ENCODE measurements around the gene MALT1. TPM values are rescaled to one million over a fixed set of nuclear protein-coding genes. Genes with fewer than 3 reads are reported as not detected.
A peak's percentile ranks its signal among the peaks of the same experiment; 100 is the strongest.
"Not testable (repeated sequence)": the region's sequence is repeated elsewhere in the genome, so short reads cannot be mapped to it uniquely, and the experiment has no call there.

MALT1 gene
- total RNA-seq, 2 experiments from 2014 or later: 82.3 to 84.5 TPM

DNA sequence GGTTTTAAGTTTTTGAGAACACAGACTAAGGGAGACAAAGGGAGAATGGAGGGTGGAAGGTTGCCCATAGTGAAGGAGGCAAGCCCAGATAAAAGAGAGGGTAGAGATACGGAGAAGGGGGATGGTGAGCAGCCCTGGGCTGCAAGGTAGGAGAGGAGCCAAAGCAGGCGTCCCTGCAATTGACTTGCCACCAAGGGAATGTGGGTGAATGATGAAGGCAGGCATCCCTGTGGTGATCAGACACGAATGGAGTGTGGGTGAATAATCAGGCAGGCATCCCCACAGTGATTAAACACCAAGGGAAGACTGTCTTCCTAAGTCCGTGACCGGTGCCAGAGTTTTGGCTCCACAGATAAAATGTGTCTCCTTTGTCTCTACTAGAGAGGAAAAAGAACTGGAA is 25.9 kb upstream of the MALT1 start:
- Histone ChIP-seq H3K36me3 (ENCODE audit: insufficient read depth, low read length) (no peaks in the 10 kb centered on the region), H3K27me3 (ENCODE audit: control insufficient read depth in 1 of 2, insufficient read depth in 2 of 2, low read length in 2 of 2) (no peaks in the 10 kb centered on the region), H3K27ac (ENCODE audit: low read depth in 1 of 2, low read length in 2 of 2) (no peak overlapping the region), H3K4me1 (ENCODE audit: insufficient read depth, low read length) (peaks cover 10% of the 10 kb centered on the region), H3K9me3 (ENCODE audit: control insufficient read depth in 1 of 2, insufficient read depth in 1 of 2, low read length in 2 of 2) (peaks cover 6 to 12% of the 10 kb centered on the region in 2 experiments), H3K4me3 (ENCODE audit: low read length) (no peak overlapping the region)
- Mint-ChIP-seq H3K9me3 (no peaks in the 10 kb centered on the region), H3K4me1 (ENCODE audit: low read depth) (peaks cover 20% of the 10 kb centered on the region), H3K36me3 (ENCODE audit: low read depth) (no peaks in the 10 kb centered on the region), H3K4me3 (no peak overlapping the region), H3K27me3 (no peaks in the 10 kb centered on the region), H3K27ac (no peak overlapping the region)
- TF ChIP-seq, protein P1, sequence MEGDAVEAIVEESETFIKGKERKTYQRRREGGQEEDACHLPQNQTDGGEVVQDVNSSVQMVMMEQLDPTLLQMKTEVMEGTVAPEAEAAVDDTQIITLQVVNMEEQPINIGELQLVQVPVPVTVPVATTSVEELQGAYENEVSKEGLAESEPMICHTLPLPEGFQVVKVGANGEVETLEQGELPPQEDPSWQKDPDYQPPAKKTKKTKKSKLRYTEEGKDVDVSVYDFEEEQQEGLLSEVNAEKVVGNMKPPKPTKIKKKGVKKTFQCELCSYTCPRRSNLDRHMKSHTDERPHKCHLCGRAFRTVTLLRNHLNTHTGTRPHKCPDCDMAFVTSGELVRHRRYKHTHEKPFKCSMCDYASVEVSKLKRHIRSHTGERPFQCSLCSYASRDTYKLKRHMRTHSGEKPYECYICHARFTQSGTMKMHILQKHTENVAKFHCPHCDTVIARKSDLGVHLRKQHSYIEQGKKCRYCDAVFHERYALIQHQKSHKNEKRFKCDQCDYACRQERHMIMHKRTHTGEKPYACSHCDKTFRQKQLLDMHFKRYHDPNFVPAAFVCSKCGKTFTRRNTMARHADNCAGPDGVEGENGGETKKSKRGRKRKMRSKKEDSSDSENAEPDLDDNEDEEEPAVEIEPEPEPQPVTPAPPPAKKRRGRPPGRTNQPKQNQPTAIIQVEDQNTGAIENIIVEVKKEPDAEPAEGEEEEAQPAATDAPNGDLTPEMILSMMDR (IDR thresholded peaks at IDR 0.05): no peak
- ATAC-seq (ENCODE audit: poor library complexity) (no peak), DNase-seq (no peak)
- POLR2A ChIA-PET: no interaction called here
- CTCF ChIA-PET: no interaction called here
- intact Hi-C loops (cut with DNase I, micrococcal nuclease): no loop called here

DNA sequence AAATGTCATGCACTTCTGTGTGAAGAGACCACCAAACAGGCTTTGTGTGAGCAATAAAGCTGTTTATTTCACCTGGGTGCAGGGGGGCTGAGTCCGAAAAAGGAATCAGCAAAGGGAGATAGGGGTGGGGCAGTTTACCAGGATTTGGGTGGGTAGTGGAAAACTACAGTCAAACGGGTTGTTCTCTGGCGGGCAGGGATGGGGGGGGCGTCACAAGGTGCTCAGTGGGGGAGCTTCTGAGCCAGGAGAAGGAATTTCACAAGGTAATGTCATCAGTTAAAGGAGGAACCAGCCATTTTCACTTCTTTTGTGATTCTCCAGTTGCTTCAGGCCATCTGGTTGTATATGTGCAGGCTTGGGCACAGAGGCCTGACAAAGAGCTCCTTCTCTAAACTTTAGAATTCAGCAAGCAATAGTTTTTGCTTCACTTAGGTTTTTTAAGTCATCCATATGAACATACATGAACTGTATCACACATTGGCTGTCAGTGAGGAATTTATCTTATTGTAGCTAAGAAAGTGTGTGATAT is 24.9 kb upstream of the MALT1 start:
- POLR2A ChIA-PET: interaction anchor here (0.5 to 2.1 kb wide), 3 partner anchors 11 to 25 kb away, joined by 3 to 10 read pairs (median 9); partner anchors contain the start of gene MALT1

DNA sequence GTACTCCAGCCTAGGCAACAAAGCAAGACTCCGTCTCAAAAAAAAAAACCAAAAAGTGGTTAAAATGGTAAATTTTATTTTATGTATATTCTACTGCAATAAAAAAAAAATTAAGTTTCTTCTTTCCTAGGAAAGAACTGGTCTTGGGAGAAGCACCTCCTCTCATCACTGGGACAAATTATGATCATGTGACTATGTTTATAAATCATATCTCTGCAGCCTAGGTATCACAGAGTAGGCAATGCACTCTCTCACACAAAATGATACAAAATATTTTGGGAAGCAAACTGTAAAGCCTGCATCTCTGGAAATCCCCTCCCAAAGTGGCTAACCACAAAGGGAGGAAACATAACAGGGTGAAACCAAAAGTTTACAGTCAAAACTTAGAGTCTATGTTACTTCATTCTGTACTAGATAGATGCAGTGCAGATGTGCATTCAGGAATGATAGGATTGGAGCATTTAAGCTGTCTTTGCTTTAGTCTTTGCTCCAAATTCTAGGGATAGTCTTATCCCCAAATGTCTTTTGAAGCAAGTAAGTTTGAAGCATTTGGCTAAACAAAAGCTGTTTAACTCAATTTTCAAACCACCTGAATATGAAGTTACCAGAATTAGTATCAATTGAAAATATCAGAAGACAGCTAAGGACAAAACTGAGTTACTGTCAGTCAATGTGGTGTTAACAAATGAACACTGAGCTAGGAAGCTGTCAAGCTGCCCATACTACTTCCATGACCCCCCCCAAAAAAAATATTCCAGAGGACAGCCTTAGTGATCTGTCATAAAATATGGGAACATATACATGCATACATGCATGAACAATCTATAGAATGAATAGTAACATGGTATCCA is 21.1 kb upstream of the MALT1 start:
- peaks cover 7% of the 10 kb centered on the region for H3K9me3 Mint-ChIP-seq
- no peaks in the 10 kb centered on the region for H3K36me3 ChIP-seq (ENCODE audit: insufficient read depth, low read length)
- H3K4me3 ChIP-seq (ENCODE audit: low read length): peak overlapping the region; percentile 9
- H3K27me3 Mint-ChIP-seq: no peaks in the 10 kb centered on the region
- DNase-seq: peak in 3 of 14 experiments; percentile 74 to 78 (median 76)
- CTCF ChIA-PET: no interaction called here
- peaks cover 18% of the 10 kb centered on the region for H3K4me1 ChIP-seq (ENCODE audit: insufficient read depth, low read length)
- H3K4me3 Mint-ChIP-seq: peak overlapping the region; percentile 3
- intact Hi-C loops (cut with DNase I, micrococcal nuclease): no loop called here
- peak overlapping the region in 1 of 2 donors; percentile 50 for H3K27ac ChIP-seq (ENCODE audit: low read depth in 1 of 2, low read length in 2 of 2)
- POLR2A ChIA-PET: interaction anchor here (0.8 to 1.4 kb wide), 5 partner anchors 9 to 38 kb away, joined by 3 to 6 read pairs (median 3); partner anchors contain the start of gene MALT1
- H3K27ac Mint-ChIP-seq: peak overlapping the region; percentile 37
- H3K4me1 Mint-ChIP-seq (ENCODE audit: low read depth): peaks cover 64% of the 10 kb centered on the region
- TF ChIP-seq, protein P1 (IDR thresholded peaks at IDR 0.05): no peak
- peaks cover 6 to 9% of the 10 kb centered on the region in 2 experiments for H3K9me3 ChIP-seq (ENCODE audit: control insufficient read depth in 1 of 2, insufficient read depth in 1 of 2, low read length in 2 of 2)
- peak; percentile 84 for ATAC-seq (ENCODE audit: poor library complexity)
- H3K27me3 ChIP-seq (ENCODE audit: control insufficient read depth in 1 of 2, insufficient read depth in 2 of 2, low read length in 2 of 2): no peaks in the 10 kb centered on the region
- peaks cover 4% of the 10 kb centered on the region for H3K36me3 Mint-ChIP-seq (ENCODE audit: low read depth)

More for the DNA sequence above, 24.9 kb upstream of the MALT1 start:
- Histone ChIP-seq H3K4me3 (ENCODE audit: low read length) (no peak overlapping the region), H3K9me3 (ENCODE audit: control insufficient read depth in 1 of 2, insufficient read depth in 1 of 2, low read length in 2 of 2) (peaks cover 6 to 12% of the 10 kb centered on the region in 2 experiments), H3K4me1 (ENCODE audit: insufficient read depth, low read length) (peaks cover 18% of the 10 kb centered on the region), H3K27me3 (ENCODE audit: control insufficient read depth in 1 of 2, insufficient read depth in 2 of 2, low read length in 2 of 2) (no peaks in the 10 kb centered on the region), H3K36me3 (ENCODE audit: insufficient read depth, low read length) (no peaks in the 10 kb centered on the region), H3K27ac (ENCODE audit: low read depth in 1 of 2, low read length in 2 of 2) (no peak overlapping the region)
- TF ChIP-seq, protein P1 (IDR thresholded peaks at IDR 0.05): no peak
- Mint-ChIP-seq H3K9me3 (peaks cover 2% of the 10 kb centered on the region), H3K36me3 (ENCODE audit: low read depth) (no peaks in the 10 kb centered on the region), H3K27me3 (no peaks in the 10 kb centered on the region), H3K27ac (no peak overlapping the region), H3K4me3 (no peak overlapping the region), H3K4me1 (ENCODE audit: low read depth) (peaks cover 29% of the 10 kb centered on the region)
- intact Hi-C loops (cut with DNase I, micrococcal nuclease): no loop called here
- ATAC-seq (ENCODE audit: poor library complexity): no peak
- no peak for DNase-seq
- CTCF ChIA-PET: no interaction called here

DNA sequence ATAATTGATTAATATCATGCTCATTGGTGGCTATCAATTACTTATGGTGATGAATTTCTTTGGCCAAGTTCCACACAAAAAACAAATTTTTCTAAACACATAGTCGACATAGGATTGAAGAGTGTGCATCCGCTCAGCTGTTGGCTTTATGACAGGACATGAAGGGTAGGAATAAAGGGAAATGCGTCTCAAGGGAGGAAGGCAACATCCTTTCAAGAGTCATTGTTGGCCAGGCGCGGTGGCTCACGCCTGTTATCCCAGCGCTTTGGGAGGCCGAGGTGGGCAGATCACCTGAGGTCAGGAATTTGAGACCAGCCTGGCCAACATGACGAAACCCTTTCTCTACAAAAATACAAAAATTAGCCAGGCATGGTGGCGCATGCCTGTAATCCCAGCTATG is 20.4 kb upstream of the MALT1 start:
- H3K9me3 Mint-ChIP-seq; ATAC-seq (ENCODE audit: poor library complexity); H3K4me3 ChIP-seq (ENCODE audit: low read length); DNase-seq; CTCF ChIA-PET; H3K36me3 Mint-ChIP-seq (ENCODE audit: low read depth); intact Hi-C loops (cut with DNase I, micrococcal nuclease); H3K27me3 Mint-ChIP-seq; H3K27me3 ChIP-seq (ENCODE audit: control insufficient read depth in 1 of 2, insufficient read depth in 2 of 2, low read length in 2 of 2); H3K36me3 ChIP-seq (ENCODE audit: insufficient read depth, low read length): not testable (repeated sequence)
- H3K4me1 ChIP-seq (ENCODE audit: insufficient read depth, low read length): peaks cover 22% of the 10 kb centered on the region
- H3K9me3 ChIP-seq (ENCODE audit: control insufficient read depth in 1 of 2, insufficient read depth in 1 of 2, low read length in 2 of 2): peaks cover 9 to 11% of the 10 kb centered on the region in 2 experiments
- H3K4me3 Mint-ChIP-seq: peak overlapping the region; percentile 3
- peak overlapping the region in 1 of 2 donors; percentile 50 for H3K27ac ChIP-seq (ENCODE audit: low read depth in 1 of 2, low read length in 2 of 2)
- POLR2A ChIA-PET: interaction anchor here (0.8 to 1.4 kb wide), 5 partner anchors 9 to 37 kb away, joined by 3 to 6 read pairs (median 3); partner anchors contain the start of gene MALT1
- peaks cover 67% of the 10 kb centered on the region for H3K4me1 Mint-ChIP-seq (ENCODE audit: low read depth)
- H3K27ac Mint-ChIP-seq: peak overlapping the region; percentile 37

Data from CD4-positive, alpha-beta T cell (primary cell).